Coronary artery (tissue), 2 donors: ENCODE measurements around the gene PLCL1.
"Not testable (repeated sequence)": the region's sequence is repeated elsewhere in the genome, so short reads cannot be mapped to it uniquely, and the experiment has no call there.

Experiments
- DNase-seq: peaks from one replicate; pipeline ENCODE4 v3.0.0-alpha.2; 2017; ENCODE audit warnings: low spot score
- H3K27ac ChIP-seq, 2 donors: fragments of 200-600 bp; sonication (generic); one replicate each; pipeline ENCODE4 v1.5.1; 2016 to 2019
- H3K4me3 ChIP-seq: fragments of 200-600 bp; sonication (generic); 2 replicates; pipeline ENCODE4 v1.5.1; 2016; ENCODE audit warnings: mild to moderate bottlenecking, moderate library complexity
- TF ChIP-seq, protein P1 (sequence below): fragments of 200-600 bp; sonication (generic); IDR thresholded peaks from one replicate; pipeline ENCODE4 v1.5.1; 2019; ENCODE audit warnings: antibody characterized with exemption

PLCL1 gene

DNA sequence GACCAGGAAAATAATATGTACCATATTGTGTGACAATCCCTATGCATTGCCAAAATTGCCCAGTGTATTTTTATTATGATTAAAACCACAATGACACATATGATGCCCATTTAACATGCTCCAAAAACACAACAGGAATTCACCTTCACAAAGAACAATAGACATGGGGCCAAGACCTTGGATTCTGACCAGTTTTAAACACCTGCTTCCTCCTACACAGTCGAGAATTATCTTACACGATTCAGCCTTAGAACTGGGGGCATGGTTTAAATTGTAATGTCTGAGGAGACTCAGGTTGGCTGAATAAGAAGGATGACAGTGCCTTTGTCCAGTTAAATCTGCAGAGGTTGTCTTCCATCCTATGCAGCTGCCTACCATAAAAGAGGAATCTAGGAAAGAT is 212.7 kb downstream of the PLCL1 start:
- Histone ChIP-seq H3K4me3 (no peak overlapping the region), H3K27ac (no peak overlapping the region)
- TF ChIP-seq, protein P1, sequence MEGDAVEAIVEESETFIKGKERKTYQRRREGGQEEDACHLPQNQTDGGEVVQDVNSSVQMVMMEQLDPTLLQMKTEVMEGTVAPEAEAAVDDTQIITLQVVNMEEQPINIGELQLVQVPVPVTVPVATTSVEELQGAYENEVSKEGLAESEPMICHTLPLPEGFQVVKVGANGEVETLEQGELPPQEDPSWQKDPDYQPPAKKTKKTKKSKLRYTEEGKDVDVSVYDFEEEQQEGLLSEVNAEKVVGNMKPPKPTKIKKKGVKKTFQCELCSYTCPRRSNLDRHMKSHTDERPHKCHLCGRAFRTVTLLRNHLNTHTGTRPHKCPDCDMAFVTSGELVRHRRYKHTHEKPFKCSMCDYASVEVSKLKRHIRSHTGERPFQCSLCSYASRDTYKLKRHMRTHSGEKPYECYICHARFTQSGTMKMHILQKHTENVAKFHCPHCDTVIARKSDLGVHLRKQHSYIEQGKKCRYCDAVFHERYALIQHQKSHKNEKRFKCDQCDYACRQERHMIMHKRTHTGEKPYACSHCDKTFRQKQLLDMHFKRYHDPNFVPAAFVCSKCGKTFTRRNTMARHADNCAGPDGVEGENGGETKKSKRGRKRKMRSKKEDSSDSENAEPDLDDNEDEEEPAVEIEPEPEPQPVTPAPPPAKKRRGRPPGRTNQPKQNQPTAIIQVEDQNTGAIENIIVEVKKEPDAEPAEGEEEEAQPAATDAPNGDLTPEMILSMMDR, result no peak
- DNase-seq, result no peak

DNA sequence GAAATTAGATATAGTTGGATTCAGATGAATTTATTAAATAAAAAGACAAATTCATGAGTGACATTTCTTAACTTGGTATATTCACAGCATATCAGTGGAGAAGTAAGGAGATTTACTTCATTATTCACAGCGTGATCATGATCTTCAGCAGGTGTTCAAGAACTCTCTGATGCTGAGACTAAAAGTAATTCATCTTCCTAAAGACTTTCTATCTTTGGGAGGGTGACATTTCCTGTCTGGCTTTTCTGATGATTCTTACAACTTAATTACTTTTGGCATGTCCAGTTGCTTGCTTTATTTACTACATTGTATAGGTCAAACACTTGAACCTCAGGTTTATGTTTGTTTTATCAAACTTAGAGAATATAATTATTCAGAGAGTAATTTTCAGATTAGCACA is 224.6 kb downstream of the PLCL1 start:
- DNase-seq, result no peak
- no peak overlapping the region for H3K27ac ChIP-seq
- TF ChIP-seq, protein P1, result no peak
- H3K4me3 ChIP-seq, result no peak overlapping the region

DNA sequence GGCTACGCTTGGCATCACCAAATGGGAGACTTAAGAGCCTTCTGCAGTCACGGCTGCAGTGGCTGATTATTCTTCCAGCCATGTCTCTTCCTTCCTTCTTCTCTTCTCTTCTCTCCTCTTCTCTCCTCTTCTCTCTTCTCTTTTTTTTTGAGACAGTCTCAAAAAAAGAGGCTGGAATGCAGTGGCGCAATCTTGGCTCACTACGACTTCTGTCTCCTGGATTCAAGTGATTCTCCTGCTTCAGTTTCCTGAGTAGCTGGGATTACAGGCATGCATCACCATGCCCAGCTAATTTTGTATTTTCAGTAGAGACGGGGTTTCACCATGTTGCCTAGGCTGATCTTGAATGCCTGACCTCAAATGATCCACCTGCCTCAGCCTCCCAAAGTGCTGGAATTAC is 225.2 kb downstream of the PLCL1 start:
- not testable (repeated sequence) for H3K4me3 ChIP-seq, DNase-seq, H3K27ac ChIP-seq

DNA sequence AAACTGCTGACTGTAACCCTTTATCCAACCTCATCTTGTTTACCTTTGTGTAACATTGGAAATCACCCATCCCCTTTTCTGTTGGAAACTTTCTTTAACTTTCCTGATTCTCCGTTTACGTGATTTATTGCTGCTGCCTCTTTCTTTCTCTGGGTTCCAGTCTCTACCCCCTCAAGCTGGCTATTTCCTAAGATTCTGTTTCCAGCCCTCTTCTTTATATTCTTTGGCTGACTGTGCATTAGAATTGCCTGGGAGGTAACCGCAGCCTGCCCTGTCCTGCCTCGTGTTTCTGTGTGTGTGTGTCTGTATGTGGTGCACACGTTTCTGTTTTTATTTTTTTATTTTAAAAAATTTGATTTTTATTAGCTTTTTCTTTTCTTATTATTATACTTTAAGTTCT is 229.2 kb downstream of the PLCL1 start:
- H3K27ac ChIP-seq, result no peak overlapping the region
- no peak overlapping the region for H3K4me3 ChIP-seq
- TF ChIP-seq, protein P1, result no peak
- DNase-seq, result no peak

DNA sequence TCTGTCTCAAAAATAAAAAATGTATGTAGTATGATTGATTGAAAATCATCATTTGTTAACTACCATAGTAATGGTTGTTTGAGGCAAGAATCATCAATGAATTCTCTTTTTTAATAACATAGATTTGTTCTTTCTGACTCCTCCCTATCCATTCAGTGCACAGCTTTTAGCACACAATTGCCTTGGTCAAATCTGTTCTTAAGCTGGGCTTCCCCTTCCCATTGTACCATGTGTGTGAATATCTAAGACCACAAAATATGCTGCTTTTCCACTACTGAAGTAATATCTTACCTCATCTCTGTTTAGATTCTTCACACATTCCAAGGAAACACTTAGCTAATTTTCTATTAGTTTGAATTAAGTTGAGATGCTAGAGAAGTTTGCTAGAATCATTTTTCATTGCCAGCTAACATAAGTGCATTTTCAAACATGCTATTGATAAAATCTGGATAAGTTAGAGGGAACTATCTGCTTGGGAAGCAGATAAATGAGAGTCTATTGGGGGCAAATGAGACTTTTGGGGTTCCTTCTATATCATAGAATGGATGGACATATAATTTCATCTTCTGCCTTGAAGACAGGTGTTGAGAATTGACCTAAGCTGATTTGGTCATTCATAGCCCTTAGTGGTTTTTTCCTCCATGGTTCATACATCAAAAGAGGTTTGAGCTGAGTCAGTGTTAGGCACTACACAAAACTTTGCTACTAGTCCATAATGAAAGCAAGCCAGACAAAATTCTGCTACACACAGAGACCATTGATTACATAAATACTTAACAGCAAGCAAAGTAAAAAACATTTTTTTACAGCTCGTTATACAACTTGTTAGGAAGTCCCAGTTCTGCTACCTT is 231.9 kb downstream of the PLCL1 start:
- no peak for DNase-seq
- no peak overlapping the region for H3K4me3 ChIP-seq

DNA sequence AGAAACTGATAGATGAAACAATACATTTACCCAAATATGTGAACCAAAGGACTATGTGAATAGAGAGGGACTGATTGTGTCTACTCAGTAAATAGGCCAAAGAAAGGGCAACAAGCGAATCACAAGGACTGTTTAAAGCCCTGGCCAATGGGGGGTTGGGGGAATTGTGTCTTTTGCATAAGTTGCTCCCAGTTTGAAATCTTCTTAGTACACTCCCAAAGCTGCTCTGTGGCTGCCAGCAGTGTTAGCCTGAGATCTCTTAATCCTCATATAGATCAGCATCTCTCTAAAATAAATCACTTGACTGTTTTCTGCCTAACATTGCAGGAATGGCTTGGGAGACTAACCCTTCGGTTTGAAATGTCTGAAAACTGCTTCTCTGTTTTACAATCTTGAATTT is 236.4 kb downstream of the PLCL1 start:
- TF ChIP-seq, protein P1, result no peak
- no peak for DNase-seq

More for the DNA sequence above, 231.9 kb downstream of the PLCL1 start:
- TF ChIP-seq, protein P1, result no peak
- no peak overlapping the region for H3K27ac ChIP-seq

DNA sequence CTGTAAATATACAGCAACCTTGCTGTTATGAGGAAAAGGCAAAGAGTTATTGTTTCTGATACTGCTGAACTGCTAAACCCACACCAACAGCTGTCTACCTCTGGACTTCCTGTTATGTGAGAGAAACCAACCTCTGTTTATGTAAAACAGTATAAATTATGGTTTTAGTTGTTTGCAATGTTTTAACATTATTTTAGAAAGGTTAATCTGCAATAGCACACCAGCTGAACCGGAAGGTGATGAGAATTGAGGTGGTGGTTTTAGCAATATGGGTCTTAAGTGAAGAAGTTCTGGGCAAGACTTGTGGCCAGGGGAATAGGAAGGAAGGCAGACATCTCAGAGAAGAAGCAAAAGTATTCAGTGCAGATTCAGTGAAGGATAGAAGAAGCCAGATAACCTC is 237.8 kb downstream of the PLCL1 start:
- DNase-seq, result no peak
- no peak overlapping the region for H3K4me3 ChIP-seq
- H3K27ac ChIP-seq, result no peak overlapping the region
- TF ChIP-seq, protein P1, result no peak

More for the DNA sequence above, 236.4 kb downstream of the PLCL1 start:
- Histone ChIP-seq H3K4me3 (no peak overlapping the region), H3K27ac (no peak overlapping the region)
